PFSK-1 (cell line): Measurements from ENCODE around the gene CIDEC.

Source experiments
- FOXP2 ChIP-seq: optimal IDR thresholded peaks from 2 replicates; pipeline ENCODE3; 2011; ENCODE audit warnings: borderline replicate concordance, control low read depth, inconsistent platforms; ENCODE audit not compliant: insufficient read depth; ENCODE audit errors: extremely low read length, extremely low read depth
- POLR2AphosphoS5 ChIP-seq: IDR thresholded peaks from 2 replicates; pipeline ENCODE4 v1.6.1; 2012; ENCODE audit warnings: low read depth, mild to moderate bottlenecking, control low read depth, low read length, moderate library complexity
- REST ChIP-seq, 2 experiments: IDR thresholded peaks; 2 replicates each; pipeline versions ENCODE4 v1.6.1 to v1.8.0; 2011 to 2012; ENCODE audit warnings: low read depth in 2 of 2, low read length in 2 of 2, control low read depth in 1 of 2, inconsistent platforms in 1 of 2, mild to moderate bottlenecking in 1 of 2, moderate library complexity in 1 of 2; ENCODE audit not compliant: insufficient read depth in 1 of 2
- SIN3A ChIP-seq: IDR thresholded peaks from 2 replicates; pipeline ENCODE4 v1.6.1; 2012; ENCODE audit warnings: mild to moderate bottlenecking, low read length, moderate library complexity, borderline replicate concordance; ENCODE audit not compliant: insufficient read depth
- TAF1 ChIP-seq: IDR thresholded peaks from 2 replicates; pipeline ENCODE4 v1.6.1; 2012; ENCODE audit warnings: low read length, control low read depth, borderline replicate concordance; ENCODE audit not compliant: insufficient read depth

The CIDEC gene

GRCh38 chr3:9875448-9875847 lies 4.6 kb downstream of the CIDEC start:
- TF ChIP-seq TAF1: no peak
- TF ChIP-seq POLR2AphosphoS5: no peak
- TF ChIP-seq SIN3A: no peak

- TF ChIP-seq REST (IDR thresholded peaks at IDR 0.05; ENCODE audit: insufficient read depth in 1 of 2, low read depth in 2 of 2, low read length in 2 of 2): no peak
- no peak for TF ChIP-seq TAF1
- TF ChIP-seq POLR2AphosphoS5: no peak
- TF ChIP-seq SIN3A: no peak
- TF ChIP-seq FOXP2: no peak
Observed at GRCh38 chr3:9870978-9871377, 9.1 kb downstream of the CIDEC start.

GRCh38 chr3:9869955-9870354 lies 10.1 kb downstream of the CIDEC start:
- no peak for TF ChIP-seq POLR2AphosphoS5
- TF ChIP-seq SIN3A: no peak
- TF ChIP-seq REST (IDR thresholded peaks at IDR 0.05; ENCODE audit: insufficient read depth in 1 of 2, low read depth in 2 of 2, low read length in 2 of 2): no peak
- no peak for TF ChIP-seq TAF1
- no peak for TF ChIP-seq FOXP2

- TF ChIP-seq POLR2AphosphoS5 (no peak), SIN3A (no peak), TAF1 (no peak), REST (IDR thresholded peaks at IDR 0.05; ENCODE audit: insufficient read depth in 1 of 2, low read depth in 2 of 2, low read length in 2 of 2) (no peak), FOXP2 (no peak)
Observed at GRCh38 chr3:9867106-9867505, 12.9 kb downstream of the CIDEC start.

GRCh38 chr3:9866639-9867038 lies 13.4 kb downstream of the CIDEC start:
- TF ChIP-seq SIN3A (no peak), FOXP2 (no peak), TAF1 (no peak), REST (IDR thresholded peaks at IDR 0.05; ENCODE audit: insufficient read depth in 1 of 2, low read depth in 2 of 2, low read length in 2 of 2) (no peak), POLR2AphosphoS5 (no peak)
